ENCODE data around the gene MAGI2. TPM values are rescaled to one million over a fixed set of nuclear protein-coding genes. Genes with fewer than 3 reads are reported as not detected.

MAGI2 gene
- total RNA-seq, 2 experiments from 2014 or later = 0.03 to 0.17 TPM

DNA sequence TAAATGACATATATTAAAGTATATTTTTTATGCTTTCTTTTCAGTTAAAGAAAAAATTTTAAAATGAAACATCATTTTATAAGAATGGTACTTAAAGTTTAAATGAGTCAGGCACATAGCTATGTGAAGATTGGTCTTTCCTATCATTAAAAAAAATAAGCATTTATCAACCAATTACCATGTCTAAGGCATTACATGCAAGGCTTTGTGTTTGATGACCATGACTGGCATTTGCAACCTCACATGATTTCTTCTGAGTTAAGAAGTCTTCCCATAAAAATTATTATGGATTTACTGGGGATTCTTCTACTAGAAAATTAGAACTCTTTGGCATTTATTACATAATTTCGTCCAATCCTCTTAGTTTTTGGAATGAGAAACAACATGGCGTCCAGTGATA, 776.1 kb downstream of the MAGI2 start:
- no peaks in the 10 kb centered on the region for H3K9me3 ChIP-seq (ENCODE audit: low read length)
- no peak overlapping the region for H3K4me2 ChIP-seq (ENCODE audit: low read length)
- H3K27ac ChIP-seq (ENCODE audit: low read depth, low read length, poor library complexity, severe bottlenecking) = no peak overlapping the region
- no peaks in the 10 kb centered on the region for H3K9me2 ChIP-seq (ENCODE audit: insufficient read depth, low read length)
- CTCF ChIA-PET (ENCODE audit: unreplicated experiment) = no interaction called here
- H2AFZ ChIP-seq (ENCODE audit: low read length) = no peak overlapping the region
- H4K20me1 ChIP-seq (ENCODE audit: insufficient read depth, low read length) = no peaks in the 10 kb centered on the region
- H3K4me1 ChIP-seq (ENCODE audit: insufficient read depth, low read length, poor library complexity, severe bottlenecking) = no peaks in the 10 kb centered on the region
- no peak for DNase-seq (ENCODE audit: low spot score)
- H3K79me2 ChIP-seq (ENCODE audit: insufficient read depth, low read depth, low read length) = no peaks in the 10 kb centered on the region
- H3K36me3 ChIP-seq (ENCODE audit: insufficient read depth, low read length) = no peaks in the 10 kb centered on the region
- H3K4me3 ChIP-seq (ENCODE audit: low read depth, low read length, poor library complexity, severe bottlenecking) = no peak overlapping the region
- TF ChIP-seq CTCF (conservative IDR thresholded peaks at IDR 0.05; ENCODE audit: low read length) (no peak), EZH2phosphoT487 (IDR thresholded peaks at IDR 0.05; ENCODE audit: borderline replicate concordance, low read depth, low read length) (no peak)
- no TSS peak for BruUV-seq (replicated peaks)
- intact Hi-C loops (cut with micrococcal nuclease; ENCODE audit: unreplicated experiment) = no loop called here
- POLR2A ChIA-PET = no interaction called here

DNA sequence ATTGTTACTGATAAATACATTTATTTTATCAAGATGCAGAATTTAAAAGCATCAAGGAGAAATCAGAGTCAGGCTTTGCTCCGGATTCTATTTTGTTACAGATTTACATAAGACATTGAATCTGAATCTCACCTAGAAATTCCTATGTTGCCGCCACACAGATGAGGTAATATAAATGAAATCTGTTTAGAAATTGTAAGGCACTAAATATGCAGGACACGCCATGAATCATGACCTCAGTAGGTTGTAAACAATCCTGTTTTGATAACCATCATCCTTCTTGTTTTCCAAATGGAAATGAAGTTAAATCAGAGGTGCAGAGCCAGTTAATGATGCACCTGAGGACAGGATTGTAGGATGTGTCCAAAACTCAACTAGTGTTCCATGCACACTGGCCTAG, 778.0 kb downstream of the MAGI2 start:
- H3K4me1 ChIP-seq (ENCODE audit: insufficient read depth, low read length, poor library complexity, severe bottlenecking) = no peaks in the 10 kb centered on the region
- POLR2A ChIA-PET = no interaction called here
- H3K36me3 ChIP-seq (ENCODE audit: insufficient read depth, low read length) = no peaks in the 10 kb centered on the region
- intact Hi-C loops (cut with micrococcal nuclease; ENCODE audit: unreplicated experiment) = no loop called here
- H3K4me2 ChIP-seq (ENCODE audit: low read length) = no peak overlapping the region
- no peak overlapping the region for H3K4me3 ChIP-seq (ENCODE audit: low read depth, low read length, poor library complexity, severe bottlenecking)
- no peaks in the 10 kb centered on the region for H3K79me2 ChIP-seq (ENCODE audit: insufficient read depth, low read depth, low read length)
- no peak for TF ChIP-seq CTCF (conservative IDR thresholded peaks at IDR 0.05; ENCODE audit: low read length)
- no peak for TF ChIP-seq EZH2phosphoT487 (IDR thresholded peaks at IDR 0.05; ENCODE audit: borderline replicate concordance, low read depth, low read length)
- H3K27ac ChIP-seq (ENCODE audit: low read depth, low read length, poor library complexity, severe bottlenecking) = no peak overlapping the region
- H2AFZ ChIP-seq (ENCODE audit: low read length) = no peak overlapping the region
- DNase-seq (ENCODE audit: low spot score) = no peak
- H3K9me3 ChIP-seq (ENCODE audit: low read length) = no peaks in the 10 kb centered on the region
- BruUV-seq (replicated peaks) = no TSS peak
- H3K9me2 ChIP-seq (ENCODE audit: insufficient read depth, low read length) = no peaks in the 10 kb centered on the region
- CTCF ChIA-PET (ENCODE audit: unreplicated experiment) = no interaction called here
- H4K20me1 ChIP-seq (ENCODE audit: insufficient read depth, low read length) = no peaks in the 10 kb centered on the region

- POLR2A ChIA-PET = no interaction called here
- no peak overlapping the region for H3K4me2 ChIP-seq (ENCODE audit: low read length)
- no peak for DNase-seq (ENCODE audit: low spot score)
- no peak overlapping the region for H2AFZ ChIP-seq (ENCODE audit: low read length)
- no peaks in the 10 kb centered on the region for H3K9me3 ChIP-seq (ENCODE audit: low read length)
- no peak overlapping the region for H3K4me3 ChIP-seq (ENCODE audit: low read depth, low read length, poor library complexity, severe bottlenecking)
- TF ChIP-seq EZH2phosphoT487 (IDR thresholded peaks at IDR 0.05; ENCODE audit: borderline replicate concordance, low read depth, low read length) = no peak
- no peak for TF ChIP-seq CTCF (conservative IDR thresholded peaks at IDR 0.05; ENCODE audit: low read length)
- CTCF ChIA-PET (ENCODE audit: unreplicated experiment) = no interaction called here
- H3K4me1 ChIP-seq (ENCODE audit: insufficient read depth, low read length, poor library complexity, severe bottlenecking) = no peaks in the 10 kb centered on the region
- H3K27ac ChIP-seq (ENCODE audit: low read depth, low read length, poor library complexity, severe bottlenecking) = no peak overlapping the region
- no TSS peak for BruUV-seq (replicated peaks)
- H4K20me1 ChIP-seq (ENCODE audit: insufficient read depth, low read length) = no peaks in the 10 kb centered on the region
- H3K79me2 ChIP-seq (ENCODE audit: insufficient read depth, low read depth, low read length) = no peaks in the 10 kb centered on the region
- no peaks in the 10 kb centered on the region for H3K36me3 ChIP-seq (ENCODE audit: insufficient read depth, low read length)
- intact Hi-C loops (cut with micrococcal nuclease; ENCODE audit: unreplicated experiment) = no loop called here
- no peaks in the 10 kb centered on the region for H3K9me2 ChIP-seq (ENCODE audit: insufficient read depth, low read length)
Observed at GRCh38 chr7:78673272-78673671, 780.2 kb downstream of the MAGI2 start.
